ENCODE data around the gene ZFYVE1. TPM values are rescaled to one million over a fixed set of nuclear protein-coding genes. Genes with fewer than 3 reads are reported as not detected.
A peak's percentile ranks its signal among the peaks of the same experiment; 100 is the strongest.
"Not testable (repeated sequence)": the region's sequence is repeated elsewhere in the genome, so short reads cannot be mapped to it uniquely, and the experiment has no call there.

Gene ZFYVE1
- total and polyA plus RNA-seq, 2 experiments from 2014 or later: 15.6 to 18.3 TPM

DNA sequence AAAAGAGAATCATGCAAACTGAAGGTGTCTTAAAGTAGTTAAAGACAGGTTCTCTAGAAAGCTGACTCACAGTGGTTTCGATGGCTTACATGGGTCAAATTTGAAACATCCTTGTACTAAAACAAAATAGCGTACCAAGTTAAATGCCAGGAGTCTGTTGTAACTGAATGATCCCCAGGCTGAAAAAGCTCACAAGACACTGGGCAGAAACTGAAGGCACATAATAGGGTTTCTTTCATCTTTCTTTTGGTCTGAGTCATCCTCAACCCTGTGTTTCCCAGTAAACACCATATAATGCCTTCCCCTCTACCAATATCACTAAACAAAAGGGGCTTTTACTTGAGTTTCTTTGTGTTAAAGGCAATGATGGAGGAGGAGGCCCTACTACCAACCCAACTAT, 12.8 kb downstream of the ZFYVE1 start:
- Histone ChIP-seq H3K79me2 (ENCODE audit: insufficient read depth) (peaks cover 88% of the 10 kb centered on the region), H3K36me3 (ENCODE audit: low read depth) (0 out of 2 replicates have a peak, but pooled peaks cover 5% of the 10 kb centered on the region), H3K27me3 (replicated peaks; ENCODE audit: insufficient read depth) (no peaks in the 10 kb centered on the region), H3K9me2 (ENCODE audit: insufficient read depth) (no peaks in the 10 kb centered on the region), H3K9ac (no peak overlapping the region), H3K27ac (peak overlapping the region; percentile 64), H3F3A (ENCODE audit: insufficient read depth) (peaks cover 16% of the 10 kb centered on the region; the same call in 1 of the 2 replicates), H3K9me3 (ENCODE audit: low read depth) (no peaks in the 10 kb centered on the region), H3K4me1 (ENCODE audit: insufficient read depth) (peaks cover 10% of the 10 kb centered on the region), H3K4me2 (ENCODE audit: unreplicated experiment) (peak overlapping the region; percentile 19), H4K20me1 (ENCODE audit: insufficient read depth) (no peaks in the 10 kb centered on the region), H3K4me3 (no peak overlapping the region), H2AFZ (no peak overlapping the region)
- in situ Hi-C loops (cut with MboI): no loop called here
- TF ChIP-seq EZH2 (IDR thresholded peaks at IDR 0.05; ENCODE audit: insufficient read depth, poor library complexity, severe bottlenecking): no peak
- TF ChIP-seq EZH2phosphoT487 (IDR thresholded peaks at IDR 0.05; ENCODE audit: insufficient read depth, low read depth): no peak
- peak; percentile 76 for DNase-seq
- 25 to 26% methylated on average over 2 of the region's 2 CpGs for WGBS, 2 experiments (ENCODE audit: low coverage in 1 of 2, low lambda C conversion rate in 2 of 2, missing lambda C conversion rate in 2 of 2)

DNA sequence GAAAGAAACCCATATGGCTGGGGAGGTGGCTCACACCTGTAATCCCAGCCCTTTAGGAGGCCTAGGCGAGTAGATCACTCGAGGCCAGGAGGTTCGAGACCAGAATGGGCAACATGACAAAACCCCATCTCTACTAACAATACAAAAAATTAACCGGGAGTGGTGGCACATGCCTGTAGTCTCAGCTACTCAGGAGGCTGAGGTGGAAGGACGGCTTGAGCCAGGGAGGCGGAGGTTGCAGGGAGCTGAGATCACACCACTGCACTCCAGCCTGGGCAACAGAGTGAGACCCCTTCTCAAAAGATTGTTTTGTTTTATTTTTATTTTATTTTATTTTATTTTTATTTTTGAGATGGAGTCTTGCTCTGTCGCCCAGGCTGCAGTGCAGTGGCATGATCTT, 15.7 kb downstream of the ZFYVE1 start:
- in situ Hi-C loops (cut with MboI); H3K4me2 ChIP-seq (ENCODE audit: unreplicated experiment); H3K9me2 ChIP-seq (ENCODE audit: insufficient read depth); H3K27me3 ChIP-seq (replicated peaks; ENCODE audit: insufficient read depth); H3K27ac ChIP-seq; H2AFZ ChIP-seq; H3K9me3 ChIP-seq (ENCODE audit: low read depth); DNase-seq; H4K20me1 ChIP-seq (ENCODE audit: insufficient read depth); H3K9ac ChIP-seq; H3K36me3 ChIP-seq (ENCODE audit: low read depth); H3K4me3 ChIP-seq: not testable (repeated sequence)
- 83% methylated on average over 7 of the region's 7 CpGs for WGBS, 2 experiments (ENCODE audit: low coverage in 1 of 2, low lambda C conversion rate in 2 of 2, missing lambda C conversion rate in 2 of 2)
- peaks cover 89% of the 10 kb centered on the region for H3K79me2 ChIP-seq (ENCODE audit: insufficient read depth)
- peaks cover 13% of the 10 kb centered on the region for H3K4me1 ChIP-seq (ENCODE audit: insufficient read depth)
- peaks cover 16% of the 10 kb centered on the region; the same call in 1 of the 2 replicates for H3F3A ChIP-seq (ENCODE audit: insufficient read depth)

DNA sequence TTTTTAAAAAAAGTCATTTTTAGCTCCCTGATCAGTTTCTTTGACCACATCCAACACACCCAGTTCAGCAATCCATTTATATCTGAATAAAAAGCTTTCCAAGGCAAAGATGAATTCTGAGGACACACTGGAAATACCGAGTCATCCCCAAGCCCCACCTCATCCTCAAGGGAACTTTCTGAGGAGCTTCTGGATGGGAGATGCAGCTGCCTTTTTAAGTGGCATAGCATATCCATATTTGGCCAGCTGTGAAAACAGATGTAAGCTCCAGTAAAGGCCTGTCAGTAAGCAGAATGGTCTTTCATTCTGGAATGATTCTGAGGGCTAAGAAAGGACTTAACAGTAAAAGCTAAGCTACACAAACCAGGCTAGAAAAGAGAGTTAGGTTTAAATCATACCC, 18.4 kb downstream of the ZFYVE1 start:
- Histone ChIP-seq H3K4me1 (ENCODE audit: insufficient read depth) (0 out of 2 replicates have a peak, but pooled peaks cover 3% of the 10 kb centered on the region), H3K27ac (peak overlapping the region; percentile 14), H3K4me3 (no peak overlapping the region), H3K27me3 (replicated peaks; ENCODE audit: insufficient read depth) (no peaks in the 10 kb centered on the region), H3K36me3 (ENCODE audit: low read depth) (0 out of 2 replicates have a peak, but pooled peaks cover 5% of the 10 kb centered on the region), H2AFZ (no peak overlapping the region), H3K79me2 (ENCODE audit: insufficient read depth) (peaks cover 99% of the 10 kb centered on the region), H3K9me3 (ENCODE audit: low read depth) (no peaks in the 10 kb centered on the region), H3K4me2 (ENCODE audit: unreplicated experiment) (no peak overlapping the region), H3K9me2 (ENCODE audit: insufficient read depth) (no peaks in the 10 kb centered on the region), H3F3A (ENCODE audit: insufficient read depth) (peaks cover 3% of the 10 kb centered on the region; the same call in 1 of the 2 replicates), H4K20me1 (ENCODE audit: insufficient read depth) (no peaks in the 10 kb centered on the region), H3K9ac (no peak overlapping the region)
- peak; percentile 49 for DNase-seq
- in situ Hi-C loops (cut with MboI): no loop called here
- TF ChIP-seq EZH2phosphoT487 (IDR thresholded peaks at IDR 0.05; ENCODE audit: insufficient read depth, low read depth) (no peak), EZH2 (IDR thresholded peaks at IDR 0.05; ENCODE audit: insufficient read depth, poor library complexity, severe bottlenecking) (no peak)
- WGBS, 2 experiments (ENCODE audit: low coverage in 1 of 2, low lambda C conversion rate in 2 of 2, missing lambda C conversion rate in 2 of 2): 6 to 11% methylated on average over 1 of the region's 1 CpG

DNA sequence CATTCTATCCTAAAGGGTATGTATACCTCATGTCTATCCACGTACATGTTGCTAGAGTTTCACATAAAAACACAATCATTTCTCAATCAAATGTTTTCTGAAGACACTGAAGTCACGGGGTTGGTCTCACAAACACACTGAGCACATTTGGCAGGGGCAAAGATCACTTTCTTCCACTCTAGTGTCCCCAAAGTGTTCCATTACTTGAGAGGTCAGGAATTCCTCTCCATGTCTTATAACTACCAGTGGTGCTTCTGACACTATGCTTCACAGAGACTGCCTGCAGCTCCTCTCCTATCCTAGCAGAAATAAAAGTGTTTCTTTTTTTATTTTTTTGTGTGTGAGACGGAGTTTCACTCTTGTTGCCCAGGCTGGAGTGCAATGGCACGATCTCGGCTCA, 19.1 kb downstream of the ZFYVE1 start:
- Histone ChIP-seq H3K4me1 (ENCODE audit: insufficient read depth) (0 out of 2 replicates have a peak, but pooled peaks cover 3% of the 10 kb centered on the region), H2AFZ (no peak overlapping the region), H3K79me2 (ENCODE audit: insufficient read depth) (peaks cover 99% of the 10 kb centered on the region), H3K9me2 (ENCODE audit: insufficient read depth) (no peaks in the 10 kb centered on the region), H3K36me3 (ENCODE audit: low read depth) (0 out of 2 replicates have a peak, but pooled peaks cover 3% of the 10 kb centered on the region), H4K20me1 (ENCODE audit: insufficient read depth) (no peaks in the 10 kb centered on the region), H3K4me3 (no peak overlapping the region), H3K27ac (peak overlapping the region; percentile 14), H3K9me3 (ENCODE audit: low read depth) (no peaks in the 10 kb centered on the region), H3K4me2 (ENCODE audit: unreplicated experiment) (no peak overlapping the region), H3K9ac (no peak overlapping the region), H3K27me3 (replicated peaks; ENCODE audit: insufficient read depth) (no peaks in the 10 kb centered on the region), H3F3A (ENCODE audit: insufficient read depth) (no peaks in the 10 kb centered on the region)
- TF ChIP-seq EZH2 (IDR thresholded peaks at IDR 0.05; ENCODE audit: insufficient read depth, poor library complexity, severe bottlenecking) (no peak), EZH2phosphoT487 (IDR thresholded peaks at IDR 0.05; ENCODE audit: insufficient read depth, low read depth) (no peak)
- WGBS, 2 experiments (ENCODE audit: low coverage in 1 of 2, low lambda C conversion rate in 2 of 2, missing lambda C conversion rate in 2 of 2): 57 to 62% methylated on average over 5 of the region's 5 CpGs
- DNase-seq: no peak
- in situ Hi-C loops (cut with MboI): no loop called here

DNA sequence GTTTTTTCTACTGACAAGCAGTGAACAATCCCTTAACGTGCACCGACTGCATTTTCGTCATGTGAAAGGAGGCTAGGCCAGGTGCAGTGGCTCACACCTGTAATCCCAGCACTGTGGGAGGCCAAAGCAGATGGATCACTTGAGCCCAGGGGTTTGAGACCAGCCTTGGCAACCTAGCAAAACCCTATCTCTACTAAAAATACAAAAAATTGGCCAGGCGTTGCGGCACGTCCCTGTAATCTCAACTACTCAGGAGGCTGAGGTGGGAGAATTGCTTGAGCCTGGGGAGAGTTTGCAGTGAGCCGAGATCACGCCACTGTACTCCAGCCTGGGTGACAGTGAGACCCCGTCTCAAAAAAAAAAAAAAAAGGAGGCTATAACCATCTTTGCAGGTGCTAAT, 22.3 kb downstream of the ZFYVE1 start:
- H4K20me1 ChIP-seq (ENCODE audit: insufficient read depth); H3K36me3 ChIP-seq (ENCODE audit: low read depth); H3K4me1 ChIP-seq (ENCODE audit: insufficient read depth); in situ Hi-C loops (cut with MboI); H3K9ac ChIP-seq; H3K4me2 ChIP-seq (ENCODE audit: unreplicated experiment); H3K9me3 ChIP-seq (ENCODE audit: low read depth); DNase-seq; H3K4me3 ChIP-seq; H3K9me2 ChIP-seq (ENCODE audit: insufficient read depth); H3K27me3 ChIP-seq (replicated peaks; ENCODE audit: insufficient read depth); H3F3A ChIP-seq (ENCODE audit: insufficient read depth); H2AFZ ChIP-seq; H3K27ac ChIP-seq: not testable (repeated sequence)
- H3K79me2 ChIP-seq (ENCODE audit: insufficient read depth): peaks cover 99% of the 10 kb centered on the region
- WGBS, 2 experiments (ENCODE audit: low coverage in 1 of 2, low lambda C conversion rate in 2 of 2, missing lambda C conversion rate in 2 of 2): 92 to 97% methylated on average over 9 of the region's 9 CpGs
